Fibroblast of lung (primary cell): ENCODE data around the gene SPINK4. TPM values are rescaled to one million over a fixed set of nuclear protein-coding genes. Genes with fewer than 3 reads are reported as not detected.

Experiments used
- DNase-seq, 2 donors: peaks; one replicate each; pipeline versions ENCODE4 v3.0.0 to v3.0.0-alpha.2; 2010; ENCODE audit warnings: low read depth in 2 of 2
- H2AFZ ChIP-seq: 2 replicates; pipeline ENCODE4 v1.5.1; 2012; ENCODE audit warnings: low read length, control low read depth, inconsistent platforms
- H3K27ac ChIP-seq: 2 replicates; pipeline ENCODE4 v1.5.1; 2011; ENCODE audit warnings: low read length, control low read depth; ENCODE audit not compliant: insufficient read depth
- H3K27me3 ChIP-seq: 2 replicates; pipeline ENCODE4 v1.5.1; 2011; ENCODE audit warnings: mild to moderate bottlenecking, low read length; ENCODE audit not compliant: control insufficient read depth, insufficient read depth
- H3K36me3 ChIP-seq: 2 replicates; pipeline ENCODE4 v1.5.1; 2011; ENCODE audit warnings: low read length; ENCODE audit not compliant: control insufficient read depth, insufficient read depth
- H3K4me1 ChIP-seq: 2 replicates; pipeline ENCODE4 v1.5.1; 2011; ENCODE audit warnings: low read length; ENCODE audit not compliant: control insufficient read depth, insufficient read depth; ENCODE audit errors: extremely low read depth
- H3K4me2 ChIP-seq: 2 replicates; pipeline ENCODE4 v1.5.1; 2011; ENCODE audit warnings: low read length, control low read depth; ENCODE audit not compliant: insufficient read depth; ENCODE audit errors: extremely low read depth
- H3K4me3 ChIP-seq, 4 experiments: fragments of 200-600 bp in 1 of 4; sonication (generic) in 1 of 4; replicated peaks in 1 of 4; 2 replicates each; pipeline ENCODE4 v1.5.1; 2011 to 2016; ENCODE audit warnings: low read length in 4 of 4, low read depth in 3 of 4, mild to moderate bottlenecking in 3 of 4, control low read depth in 2 of 4, inconsistent platforms in 1 of 4, mixed read lengths in 1 of 4; ENCODE audit not compliant: insufficient read depth in 1 of 4; ENCODE audit errors: control extremely low read depth in 1 of 4
- H3K79me2 ChIP-seq: 2 replicates; pipeline ENCODE4 v1.5.1; 2012; ENCODE audit warnings: mild to moderate bottlenecking, low read length, inconsistent platforms; ENCODE audit not compliant: control insufficient read depth, insufficient read depth
- H3K9ac ChIP-seq: 2 replicates; pipeline ENCODE4 v1.5.1; 2011; ENCODE audit warnings: mild to moderate bottlenecking, low read length, control low read depth; ENCODE audit not compliant: insufficient read depth
- H3K9me3 ChIP-seq: 2 replicates; pipeline ENCODE4 v1.5.1; 2012; ENCODE audit warnings: low read depth, low read length; ENCODE audit not compliant: control insufficient read depth, insufficient read depth
- H4K20me1 ChIP-seq: 2 replicates; pipeline ENCODE4 v1.5.1; 2011; ENCODE audit warnings: low read length; ENCODE audit not compliant: control insufficient read depth, insufficient read depth; ENCODE audit errors: extremely low read depth
- EZH2 ChIP-seq: IDR thresholded peaks from 2 replicates; pipeline ENCODE4 v1.5.1; 2012; ENCODE audit warnings: low read length, control low read depth, mild to moderate bottlenecking; ENCODE audit errors: missing control alignments
- polyA plus RNA-seq, 2 donors: library from polyadenylated mRNA; depleted of rRNA in 1 of 2; stranded (reverse) in 1 of 2; unstranded in 1 of 2; fragments of >200 nt; gene quantifications; 2 replicates each; pipeline ENCODE4 v1.2.1, GENCODE V29; 2011 to 2012; ENCODE audit warnings: missing spikeins in 1 of 2
- total RNA-seq: library from RNA; depleted of rRNA; stranded (reverse); fragments of >200 nt; gene quantifications from 2 replicates; pipeline ENCODE4 v1.2.1, GENCODE V29; 2014
- TF ChIP-seq, protein P1 (sequence below), 2 donors: IDR thresholded peaks in 1 of 2; conservative IDR thresholded peaks in 1 of 2; 1 replicate in 1 of 2; 2 replicates in 1 of 2; pipeline ENCODE4 v1.5.1; 2011 to 2012; ENCODE audit warnings: low read length in 2 of 2, control low read depth in 1 of 2, inconsistent platforms in 1 of 2, low read depth in 1 of 2, mild to moderate bottlenecking in 1 of 2

Gene SPINK4
- total and polyA plus RNA-seq, 2 donors (not counting 1 experiment from before 2014, with no cell fraction given): not detected

GRCh38 chr9:33196736-33197135 lies 43.2 kb upstream of the SPINK4 start:
- TF ChIP-seq EZH2: no peak
- TF ChIP-seq, protein P1, sequence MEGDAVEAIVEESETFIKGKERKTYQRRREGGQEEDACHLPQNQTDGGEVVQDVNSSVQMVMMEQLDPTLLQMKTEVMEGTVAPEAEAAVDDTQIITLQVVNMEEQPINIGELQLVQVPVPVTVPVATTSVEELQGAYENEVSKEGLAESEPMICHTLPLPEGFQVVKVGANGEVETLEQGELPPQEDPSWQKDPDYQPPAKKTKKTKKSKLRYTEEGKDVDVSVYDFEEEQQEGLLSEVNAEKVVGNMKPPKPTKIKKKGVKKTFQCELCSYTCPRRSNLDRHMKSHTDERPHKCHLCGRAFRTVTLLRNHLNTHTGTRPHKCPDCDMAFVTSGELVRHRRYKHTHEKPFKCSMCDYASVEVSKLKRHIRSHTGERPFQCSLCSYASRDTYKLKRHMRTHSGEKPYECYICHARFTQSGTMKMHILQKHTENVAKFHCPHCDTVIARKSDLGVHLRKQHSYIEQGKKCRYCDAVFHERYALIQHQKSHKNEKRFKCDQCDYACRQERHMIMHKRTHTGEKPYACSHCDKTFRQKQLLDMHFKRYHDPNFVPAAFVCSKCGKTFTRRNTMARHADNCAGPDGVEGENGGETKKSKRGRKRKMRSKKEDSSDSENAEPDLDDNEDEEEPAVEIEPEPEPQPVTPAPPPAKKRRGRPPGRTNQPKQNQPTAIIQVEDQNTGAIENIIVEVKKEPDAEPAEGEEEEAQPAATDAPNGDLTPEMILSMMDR (conservative IDR thresholded peaks at IDR 0.05 in 1 of 2, IDR thresholded peaks at IDR 0.05 in 1 of 2; ENCODE audit: low read depth in 1 of 2, low read length in 2 of 2): no peak
- no peak for DNase-seq
- Histone ChIP-seq H3K4me2 (no peak overlapping the region), H3K9me3 (no peaks in the 10 kb centered on the region), H3K4me1 (no peaks in the 10 kb centered on the region), H3K79me2 (no peaks in the 10 kb centered on the region), H3K27ac (no peak overlapping the region), H3K27me3 (no peaks in the 10 kb centered on the region), H4K20me1 (no peaks in the 10 kb centered on the region), H3K36me3 (no peaks in the 10 kb centered on the region), H2AFZ (no peak overlapping the region), H3K4me3 (no peak overlapping the region), H3K9ac (no peak overlapping the region)

GRCh38 chr9:33197279-33198152 lies 42.5 kb upstream of the SPINK4 start:
- TF ChIP-seq, protein P1 (conservative IDR thresholded peaks at IDR 0.05 in 1 of 2, IDR thresholded peaks at IDR 0.05 in 1 of 2; ENCODE audit: low read depth in 1 of 2, low read length in 2 of 2): no peak
- TF ChIP-seq EZH2: no peak
- H2AFZ ChIP-seq: no peak overlapping the region
- H3K79me2 ChIP-seq: no peaks in the 10 kb centered on the region
- no peaks in the 10 kb centered on the region for H3K36me3 ChIP-seq
- no peak overlapping the region for H3K9ac ChIP-seq
- no peak overlapping the region for H3K27ac ChIP-seq
- peaks cover 3% of the 10 kb centered on the region for H3K27me3 ChIP-seq
- H3K9me3 ChIP-seq: no peaks in the 10 kb centered on the region
- H4K20me1 ChIP-seq: no peaks in the 10 kb centered on the region
- no peak for DNase-seq
- no peak overlapping the region for H3K4me2 ChIP-seq
- no peaks in the 10 kb centered on the region for H3K4me1 ChIP-seq
- no peak overlapping the region for H3K4me3 ChIP-seq

- Histone ChIP-seq H3K4me1 (no peaks in the 10 kb centered on the region), H3K4me3 (no peak overlapping the region), H3K27me3 (peaks cover 5% of the 10 kb centered on the region), H3K36me3 (no peaks in the 10 kb centered on the region), H3K27ac (no peak overlapping the region), H2AFZ (no peak overlapping the region), H3K4me2 (no peak overlapping the region), H3K79me2 (no peaks in the 10 kb centered on the region), H3K9me3 (no peaks in the 10 kb centered on the region), H4K20me1 (no peaks in the 10 kb centered on the region), H3K9ac (no peak overlapping the region)
- TF ChIP-seq, protein P1 (conservative IDR thresholded peaks at IDR 0.05 in 1 of 2, IDR thresholded peaks at IDR 0.05 in 1 of 2; ENCODE audit: low read depth in 1 of 2, low read length in 2 of 2): no peak
- peak; percentile 66 to 85 for DNase-seq
Measured at GRCh38 chr9:33198165-33198564, 41.8 kb upstream of the SPINK4 start.
